ENCODE data around the gene POU5F1.
A peak's percentile ranks its signal among the peaks of the same experiment; 100 is the strongest.

Gene POU5F1

DNA sequence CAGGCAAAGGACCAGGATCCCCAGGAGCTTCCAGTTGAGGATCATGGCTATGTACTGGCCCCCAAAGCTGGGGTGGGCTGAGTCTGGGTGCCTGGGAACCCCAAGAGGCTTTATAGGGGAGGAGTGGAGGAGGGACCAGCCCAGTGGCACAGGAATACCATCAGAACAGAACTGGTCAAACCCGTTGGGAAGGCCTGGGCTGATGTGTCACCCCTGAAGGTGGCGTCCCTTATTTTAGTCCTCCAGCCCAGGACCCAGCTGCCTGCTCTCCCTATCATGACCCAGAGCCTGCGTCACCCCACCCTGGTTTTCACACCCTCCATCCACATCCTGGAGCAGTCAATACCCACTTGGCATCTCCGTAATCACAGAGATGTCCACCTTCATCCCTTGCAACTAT is 31.5 kb downstream of the POU5F1 start, which contains the start of gene PSORS1C2:
Gene PSORS1C2, minus strand, starts transcription at position 85 of the 400 bp plus-strand sequence. Its CDS starts 40 bp downstream, at position 45.
- DNase-seq, result no peak

DNA sequence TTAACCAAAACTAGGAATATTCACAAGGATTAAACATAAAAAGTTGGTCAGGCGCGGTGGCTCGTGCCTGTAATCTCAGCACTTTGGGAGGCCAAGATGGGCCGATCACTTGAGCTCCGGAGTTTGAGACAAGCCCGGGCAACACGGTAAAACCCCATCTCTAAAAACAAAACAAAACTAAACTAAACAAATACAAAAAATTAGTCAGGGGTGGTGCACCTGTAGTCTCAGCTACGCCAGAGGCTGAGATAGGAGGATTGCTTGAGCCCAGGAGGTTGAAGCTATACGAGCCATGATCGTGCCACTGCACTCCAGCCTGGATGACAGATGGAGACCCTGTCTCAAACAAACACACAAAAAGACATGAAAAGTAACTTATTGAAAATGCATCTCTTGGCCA is 34.8 kb downstream of the POU5F1 start:
- DNase-seq, result no peak

DNA sequence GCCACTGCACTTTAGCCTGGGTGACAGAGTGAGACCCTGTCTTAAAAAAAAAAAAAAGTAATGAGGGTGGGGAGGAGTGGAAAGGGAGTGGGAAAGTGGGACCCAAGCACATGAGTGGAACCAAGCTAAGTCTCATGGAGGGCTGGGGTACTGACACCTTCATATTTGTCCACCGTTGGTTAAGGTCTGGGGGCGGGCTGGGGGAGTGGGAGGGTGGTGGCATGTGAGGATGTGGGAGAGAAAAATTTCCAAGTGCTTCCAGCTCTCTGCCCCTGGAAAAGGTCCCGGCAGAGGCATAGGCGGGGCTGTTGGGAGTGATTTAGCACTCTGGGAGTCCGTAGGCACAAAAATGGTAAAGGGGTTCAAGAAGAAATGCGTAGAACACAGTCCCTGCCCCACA is 37.7 kb downstream of the POU5F1 start:
- DNase-seq, result no peak

DNA sequence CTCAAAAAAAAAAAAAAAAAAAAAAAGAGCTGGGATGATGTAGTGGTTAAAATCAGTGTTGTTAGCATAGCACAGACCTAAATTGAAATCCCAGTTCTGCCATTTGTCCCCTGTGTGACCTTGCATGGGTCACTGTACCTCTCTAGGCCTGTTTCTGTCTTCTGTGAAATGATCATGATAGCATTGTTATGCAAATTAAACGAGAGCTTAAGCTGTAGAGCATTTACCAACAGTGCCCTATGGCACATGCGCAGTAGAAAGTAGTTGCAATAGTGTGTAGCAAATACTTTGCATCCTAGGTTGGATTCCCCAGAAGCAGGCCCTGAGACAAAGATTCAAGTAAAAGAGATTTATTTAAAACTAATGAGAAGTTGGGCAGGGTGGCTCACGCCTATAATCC is 38.9 kb downstream of the POU5F1 start:
- DNase-seq, result no peak

DNA sequence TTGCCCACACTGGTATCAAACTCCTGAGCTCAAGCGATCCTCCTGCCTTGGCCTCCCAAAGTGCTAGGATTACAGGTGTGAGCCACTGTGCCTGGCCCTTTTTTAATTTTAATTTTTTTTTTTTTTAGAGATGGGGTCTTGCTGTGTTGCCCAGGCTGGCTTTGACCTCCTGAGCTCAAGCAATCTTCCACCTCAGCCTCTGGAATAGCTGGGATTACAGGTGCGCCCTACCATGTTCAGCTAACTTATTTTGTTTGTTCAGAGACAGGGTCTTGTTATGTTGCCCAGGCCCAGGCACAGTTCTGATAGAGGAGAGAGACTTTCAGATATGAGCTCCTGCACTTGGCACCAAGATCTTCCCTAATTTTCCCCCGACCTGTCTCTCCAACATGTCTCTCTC is 39.7 kb downstream of the POU5F1 start:
- no peak for DNase-seq

DNA sequence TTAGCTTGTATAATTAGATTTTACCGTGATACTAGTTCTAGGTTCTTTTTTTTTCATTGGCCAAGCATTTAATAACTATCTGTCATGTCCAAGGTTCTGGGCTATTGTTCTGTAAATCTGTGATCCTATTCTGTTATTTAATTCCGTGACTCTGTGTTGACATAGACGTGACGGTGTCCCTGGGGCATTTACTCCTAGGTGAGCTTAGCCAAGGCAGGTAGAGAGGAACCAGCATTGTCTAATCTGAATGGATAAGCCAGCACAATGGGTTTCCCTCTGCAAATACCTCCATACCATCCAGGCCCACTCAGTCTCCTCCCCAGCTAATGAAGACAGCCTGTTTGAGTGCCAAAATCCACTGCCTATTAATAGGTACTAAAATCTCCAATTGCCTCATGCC is 41.4 kb downstream of the POU5F1 start:
- no peak for DNase-seq

DNA sequence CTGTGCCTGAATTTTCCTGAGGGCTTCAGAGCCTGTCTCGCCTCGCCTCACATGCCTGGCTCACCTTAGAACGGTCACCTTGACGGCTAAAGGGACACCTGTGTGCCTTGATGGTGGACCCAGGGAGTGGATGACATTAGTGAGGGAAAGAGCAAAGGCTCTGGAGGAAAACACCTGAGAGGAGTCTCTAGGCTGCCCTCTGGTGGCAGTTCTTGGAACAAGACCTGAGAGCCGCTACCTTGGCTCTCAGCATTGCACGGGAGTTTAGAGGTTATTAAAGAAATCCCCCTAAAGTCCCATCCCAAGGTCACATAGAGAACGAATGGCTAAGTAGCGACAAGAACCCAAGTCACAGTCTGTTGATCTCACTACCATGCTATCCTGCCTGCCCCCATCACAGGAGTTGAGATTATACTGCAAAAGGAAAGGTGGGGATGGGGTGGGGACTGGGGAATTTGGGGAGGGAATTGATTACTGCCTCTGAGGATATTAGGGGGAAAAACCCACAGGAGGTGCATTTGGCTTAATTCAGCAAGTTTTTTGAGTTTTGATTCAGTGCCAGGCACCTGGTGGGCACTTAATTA is 42.3 kb downstream of the POU5F1 start:
- peak; percentile 81 for DNase-seq

DNA sequence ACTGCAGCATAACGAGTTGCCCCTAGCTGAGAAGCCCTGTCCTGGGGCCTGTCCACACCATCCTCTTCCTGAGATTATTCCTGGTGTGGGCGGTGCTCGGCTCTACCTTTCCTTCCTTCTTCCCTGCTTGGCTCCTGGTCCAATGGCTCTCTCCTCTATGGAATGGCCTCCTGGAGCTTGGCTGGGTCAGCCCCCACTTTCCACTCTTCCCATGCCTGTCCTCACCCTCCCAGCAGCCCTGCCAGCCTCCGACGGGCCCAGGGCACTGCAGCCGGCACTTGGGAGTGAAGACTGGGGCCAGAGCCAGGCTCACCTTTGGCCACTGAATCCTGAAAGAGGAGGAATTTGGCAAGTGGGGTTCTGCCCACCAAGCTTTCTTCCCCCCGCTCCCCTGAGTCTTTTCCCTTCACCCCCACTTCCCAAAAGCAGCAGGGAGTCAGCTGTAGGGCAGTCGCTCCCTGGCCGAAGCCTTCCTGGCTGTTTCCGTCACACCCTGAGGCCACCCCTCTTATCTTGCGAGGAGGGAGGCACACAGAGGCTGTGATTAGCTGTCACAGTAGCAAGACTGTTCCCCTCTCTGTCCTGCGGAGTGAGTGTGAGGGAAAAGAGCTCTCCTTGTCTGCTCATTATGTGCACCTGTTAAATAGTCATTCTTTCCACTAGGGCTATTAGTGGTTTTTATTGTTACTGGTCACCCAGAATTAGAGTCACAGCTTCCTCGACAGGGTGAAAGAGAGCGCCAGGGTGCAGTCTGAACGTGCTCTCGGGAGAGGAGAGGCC is 43.9 kb downstream of the POU5F1 start:
- no peak for DNase-seq

DNA sequence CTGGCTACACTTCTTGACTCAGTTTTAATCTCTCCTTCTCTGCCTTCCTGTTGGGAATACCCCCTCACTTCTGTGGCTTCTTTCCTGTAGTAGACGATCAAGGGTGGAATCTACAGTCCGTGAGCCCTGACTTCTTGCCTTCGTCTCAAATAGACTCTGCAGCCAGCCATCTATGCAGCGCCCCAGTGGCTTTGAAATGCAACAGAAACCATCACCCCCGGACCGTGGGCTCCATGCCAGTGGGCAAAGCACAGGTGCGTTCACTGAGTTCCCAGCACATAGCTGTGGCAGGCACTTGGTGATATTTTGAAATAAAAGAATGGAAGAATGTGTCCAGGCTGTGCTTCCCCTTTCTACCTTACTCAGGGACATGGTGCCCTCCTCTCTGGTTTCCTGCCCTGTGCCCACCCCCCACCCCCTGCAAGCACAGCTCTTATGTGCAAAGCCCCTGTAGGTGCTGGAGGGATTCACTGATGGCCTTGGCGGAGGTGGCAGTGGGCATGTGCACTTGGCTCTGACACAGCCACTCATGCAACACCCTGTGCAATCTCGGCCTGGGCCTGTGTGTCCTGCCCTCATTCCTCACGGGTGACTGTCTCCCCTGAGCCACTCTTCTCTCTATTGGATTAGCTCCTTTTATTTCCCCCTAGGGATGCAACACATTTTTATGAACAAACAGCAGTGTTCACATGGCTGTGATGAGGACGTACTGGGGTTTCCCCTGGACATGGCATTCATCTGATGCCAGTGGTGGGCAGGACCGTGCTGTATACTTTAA is 44.7 kb downstream of the POU5F1 start:
- no peak for DNase-seq

DNA sequence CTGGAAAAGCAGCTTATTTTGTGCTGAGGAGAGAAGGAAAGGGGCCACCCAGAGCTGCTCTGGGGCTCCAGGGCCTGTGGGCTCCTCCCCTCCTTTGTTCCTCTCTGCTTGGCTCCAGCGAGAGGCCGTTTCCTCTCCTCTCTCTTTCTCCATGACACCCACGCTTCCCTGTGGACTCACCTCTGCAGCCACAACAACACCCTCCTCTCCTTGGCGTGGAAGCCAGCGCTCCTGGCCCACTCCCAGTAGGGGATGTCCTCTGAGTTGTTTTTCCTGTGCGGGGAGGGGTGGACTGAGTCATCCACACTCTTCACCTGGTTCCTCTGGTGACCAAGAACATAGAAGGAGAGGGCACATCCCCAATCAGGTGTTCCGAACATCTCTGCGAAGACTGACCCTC is 45.3 kb downstream of the POU5F1 start:
- DNase-seq, result no peak

DNA sequence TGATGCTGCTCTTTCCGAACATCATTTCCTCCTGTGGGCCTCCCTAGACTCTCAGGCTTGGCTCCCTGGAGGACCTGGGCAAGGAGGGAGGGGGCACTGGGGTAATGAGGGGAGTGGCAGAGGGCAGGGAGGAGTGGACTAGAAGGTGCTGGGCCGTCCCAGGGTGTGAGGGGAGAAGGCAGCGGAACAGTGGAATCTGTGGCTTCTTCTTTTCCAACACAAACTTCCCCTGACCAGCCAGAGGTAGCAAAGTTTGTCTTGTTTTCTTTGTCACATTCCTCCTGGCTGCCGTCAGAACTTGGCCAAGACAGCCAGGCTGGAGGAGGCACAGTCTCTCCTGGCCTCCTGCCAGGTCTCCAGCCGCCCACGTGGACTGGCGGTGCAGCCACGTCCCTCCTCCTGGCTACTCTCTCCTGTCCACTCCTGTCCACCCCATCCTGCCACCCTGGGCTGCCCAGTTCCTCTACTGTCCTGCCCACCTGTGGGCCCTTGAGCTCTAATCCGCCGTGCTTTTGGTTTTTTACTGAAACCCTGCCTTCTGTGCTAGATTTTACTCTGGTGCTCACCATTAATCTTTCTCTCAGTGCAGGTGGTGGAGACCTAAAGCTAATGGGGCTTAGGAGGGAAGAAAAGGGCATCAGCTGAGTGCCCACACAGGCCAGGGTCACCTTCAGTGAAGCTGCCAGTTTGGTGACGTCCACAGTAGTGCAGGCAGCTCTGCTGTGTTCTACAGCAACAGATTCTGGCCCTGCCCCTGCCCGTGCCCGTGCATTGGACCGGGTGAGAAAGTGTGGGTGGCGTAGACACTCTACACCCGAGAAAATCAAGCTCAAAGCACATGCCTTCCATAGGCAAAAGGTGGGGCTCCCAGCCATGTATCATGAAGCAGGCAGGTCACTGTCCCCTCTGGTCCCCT is 47.4 kb downstream of the POU5F1 start:
- DNase-seq, result no peak

DNA sequence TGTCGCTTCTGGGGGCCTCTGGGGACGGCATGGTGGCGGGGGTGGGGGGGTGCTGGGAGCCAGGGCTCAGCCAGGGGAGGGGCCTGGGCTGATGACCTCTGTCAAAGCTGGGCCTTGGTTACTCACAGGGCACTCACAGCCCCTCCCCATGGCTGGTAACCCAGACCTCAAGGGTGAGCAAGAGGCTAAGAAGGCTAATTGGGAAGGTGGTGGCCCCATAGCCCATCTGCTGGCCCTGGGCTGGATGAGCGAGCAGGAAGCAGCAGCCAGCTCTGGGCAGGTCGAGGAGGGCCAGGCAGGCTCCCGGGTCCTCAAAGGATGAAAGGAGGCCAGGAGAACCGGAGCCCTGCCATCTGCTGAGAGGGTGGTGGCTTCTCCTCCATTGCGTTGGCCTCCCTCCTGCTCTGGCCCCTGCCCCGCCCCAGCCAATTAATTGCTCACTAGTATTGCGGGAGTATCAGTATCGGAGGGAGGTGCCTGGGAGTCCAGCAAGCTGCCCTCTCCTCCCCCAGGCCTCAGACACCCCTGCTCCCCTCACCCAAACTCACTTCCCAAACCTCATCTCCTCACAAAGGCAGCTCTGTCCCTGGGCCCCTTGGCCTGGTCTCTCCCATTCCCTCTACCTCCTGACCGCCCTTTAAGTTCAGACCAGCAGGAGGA is 49.2 kb downstream of the POU5F1 start:
- no peak for DNase-seq

DNA sequence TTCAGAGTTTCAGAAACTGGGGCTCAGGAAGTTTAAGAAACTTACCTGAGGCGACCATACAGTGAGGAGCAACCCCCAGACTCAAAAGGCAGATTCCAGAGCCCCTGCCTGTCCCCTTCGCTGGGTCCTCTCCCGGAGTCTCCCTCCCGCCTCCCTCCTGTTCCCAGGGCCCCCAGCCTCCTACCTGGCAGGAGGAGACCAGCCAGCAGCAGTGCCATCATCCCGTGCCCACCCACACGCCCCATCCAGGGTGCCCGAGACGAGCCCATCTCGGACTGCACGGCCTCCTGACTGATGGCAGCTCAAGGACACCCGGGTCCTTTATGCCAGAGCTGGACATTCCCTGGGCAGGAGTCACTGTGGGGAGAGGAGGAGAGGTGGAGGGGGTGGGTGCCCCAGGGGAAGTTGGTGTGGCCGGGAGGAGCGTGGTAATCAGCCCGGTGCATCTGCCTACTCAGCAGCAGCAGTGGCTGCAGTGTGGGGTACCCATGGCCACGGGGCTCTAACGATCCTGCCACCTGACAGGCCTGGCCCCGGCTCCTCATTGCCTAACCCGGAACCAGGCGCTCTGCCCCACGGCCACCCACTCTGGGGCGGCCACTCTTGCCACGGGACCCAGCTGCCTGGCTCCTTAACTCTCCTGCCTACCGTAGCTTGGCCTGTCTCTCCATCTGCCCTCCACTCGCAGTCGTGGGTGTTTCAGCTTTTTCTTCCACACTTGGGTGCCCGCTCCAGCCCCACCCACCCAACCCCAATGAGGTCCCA is 50.1 kb downstream of the POU5F1 start, which contains the start of gene CDSN:
Gene CDSN, minus strand, starts transcription at position 296 of the 765 bp plus-strand sequence. Its CDS starts 27 bp downstream, at position 269.
- DNase-seq, result no peak

DNA sequence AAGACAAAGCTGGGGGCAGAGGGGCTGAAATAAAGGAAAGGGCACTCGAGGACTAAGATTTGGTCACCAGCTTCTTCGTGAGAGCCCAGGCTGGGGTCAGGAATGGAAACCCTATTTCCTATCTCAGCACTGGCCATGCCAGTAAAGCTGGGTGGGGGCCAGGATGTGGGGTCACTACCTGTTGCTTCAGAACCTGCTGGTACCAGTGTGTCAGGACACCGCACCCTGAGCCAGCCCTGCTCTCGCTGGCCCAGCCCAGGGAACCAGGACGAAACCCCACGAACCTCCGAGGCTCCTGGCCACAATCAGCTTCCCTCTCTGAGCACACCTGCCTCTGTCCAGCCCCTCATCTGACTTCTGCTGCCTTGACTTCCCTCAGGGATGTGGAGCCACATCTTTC is 52.3 kb downstream of the POU5F1 start:
- no peak for DNase-seq

DNA sequence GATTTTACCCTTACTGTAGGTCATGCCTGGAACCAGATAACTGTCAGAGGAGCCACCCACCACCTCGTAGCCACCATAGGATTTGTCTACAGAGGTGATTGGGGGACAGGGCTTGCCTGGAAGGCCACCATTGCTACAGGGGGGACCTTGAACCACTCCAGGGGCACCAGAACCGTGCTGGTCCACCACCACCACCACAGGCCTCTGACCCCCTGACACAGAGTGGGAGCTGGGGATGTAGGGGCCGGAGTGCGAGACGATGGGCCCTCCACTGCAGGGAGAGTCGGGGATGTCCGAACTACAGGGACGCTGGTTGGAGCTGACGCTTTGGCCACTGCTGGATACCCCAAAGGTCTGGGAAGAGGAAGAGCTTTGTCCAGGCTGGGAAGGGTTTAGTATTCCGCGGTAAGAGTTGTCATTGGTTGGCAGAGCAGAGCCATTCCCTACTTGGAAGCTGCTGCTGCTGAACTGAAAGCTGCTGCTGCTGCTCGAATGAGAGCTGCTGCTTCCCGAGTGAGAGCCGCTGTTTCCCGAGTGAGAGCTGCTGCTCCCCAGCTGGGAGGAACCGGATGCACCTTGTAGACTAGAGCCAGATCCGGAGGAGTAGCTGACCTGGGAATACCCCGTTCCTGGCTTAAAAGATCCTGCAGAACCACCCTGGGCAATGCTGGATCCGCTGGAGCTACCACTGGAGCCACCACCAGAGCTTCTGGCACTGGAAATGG is 53.7 kb downstream of the POU5F1 start:
- DNase-seq, result no peak

DNA sequence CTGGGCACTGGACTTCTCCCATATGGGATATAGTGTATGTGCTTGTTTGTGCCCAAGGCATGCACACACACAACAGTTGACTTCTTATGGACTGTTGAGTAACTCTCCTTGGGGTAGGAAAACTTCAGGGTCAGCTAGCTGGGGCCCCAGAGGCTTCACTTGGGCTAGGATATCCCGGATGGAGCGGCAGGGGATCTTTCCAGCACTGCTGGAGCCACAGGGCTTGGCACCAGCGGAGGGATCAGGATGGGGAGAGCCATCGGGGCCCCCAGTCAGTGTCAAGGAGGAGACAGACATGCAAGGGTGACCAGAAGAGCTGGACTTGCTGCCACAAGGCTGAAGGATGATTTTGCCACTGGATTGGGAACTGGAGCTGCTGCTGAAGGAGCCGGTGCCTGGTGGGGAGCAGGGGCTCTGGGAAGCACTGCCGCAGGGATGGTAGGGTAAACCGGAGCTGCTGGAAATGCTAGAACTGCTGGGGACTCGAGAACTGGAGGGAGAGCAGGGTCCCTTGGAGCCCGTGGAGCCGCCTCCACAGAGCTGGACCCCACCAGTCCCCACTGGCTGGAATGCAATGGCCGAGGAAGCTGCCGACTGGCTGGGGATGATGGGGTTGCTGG is 54.4 kb downstream of the POU5F1 start:
- DNase-seq, result no peak

DNA sequence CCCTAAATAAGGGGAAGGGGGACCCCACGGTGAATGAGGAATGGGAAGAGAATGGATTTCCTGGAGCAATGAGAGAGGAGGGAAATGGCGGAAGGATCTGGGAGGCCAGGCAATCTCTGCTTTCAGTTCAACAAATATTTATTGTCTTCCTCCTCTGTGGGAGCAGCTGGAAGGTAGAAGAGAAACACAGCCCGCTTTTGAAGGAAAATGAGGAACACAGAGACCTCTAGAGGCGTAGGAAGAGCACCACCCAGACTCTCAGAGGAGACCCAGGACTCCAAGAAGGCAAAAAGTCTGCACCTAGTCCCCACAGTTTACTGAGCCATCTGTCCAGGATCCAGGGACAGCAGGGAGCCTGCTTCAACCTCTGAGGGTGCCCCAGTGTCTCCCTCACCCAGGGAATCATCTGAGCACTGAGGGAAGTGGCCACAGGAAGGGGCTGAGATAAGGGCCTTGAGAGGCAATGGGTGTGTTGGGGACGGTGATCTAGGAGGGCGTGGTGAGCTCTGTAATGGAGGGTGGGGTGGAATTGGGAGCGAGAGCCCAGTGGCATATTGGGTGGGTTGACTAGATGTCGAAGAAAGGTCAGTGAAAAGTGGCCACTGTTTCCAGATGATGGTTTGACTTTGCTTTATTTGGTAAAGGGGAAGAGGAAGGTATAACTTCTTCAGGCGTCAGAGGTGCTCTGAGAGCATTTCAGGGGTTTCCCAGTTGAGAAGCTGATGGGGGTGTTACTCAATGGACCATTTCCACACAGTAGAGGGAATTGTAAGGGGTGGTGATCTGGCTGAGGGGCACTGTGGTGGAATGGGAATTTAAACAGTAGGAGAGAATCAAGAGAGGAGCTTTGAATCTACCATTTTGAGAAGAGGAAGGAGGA is 55.3 kb downstream of the POU5F1 start:
- no peak for DNase-seq

DNA sequence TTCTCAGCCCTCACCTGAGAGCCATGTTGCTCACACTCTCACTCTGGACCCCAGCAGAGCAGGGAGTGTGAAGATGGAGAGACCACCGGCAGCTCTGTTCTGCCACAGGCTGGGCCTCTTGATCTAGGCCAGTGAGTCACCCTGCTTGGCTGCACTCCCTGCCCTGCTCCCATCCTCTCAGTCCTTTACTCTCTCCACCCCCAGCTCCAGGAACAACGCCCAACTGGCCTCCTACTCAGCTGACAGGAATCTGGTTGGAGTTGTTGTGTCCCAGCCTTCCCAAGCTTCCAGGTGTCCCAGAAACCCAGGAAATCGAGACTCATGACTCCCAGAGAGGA is 56.0 kb downstream of the POU5F1 start, which contains the start of gene PSORS1C1:
Gene PSORS1C1, plus strand, starts transcription at position 260 of the 338 bp plus-strand sequence. CDS start 14,833 bp downstream, outside the sequence.
- no peak for DNase-seq

All from activated CD8-positive, alpha-beta memory T cell treated with anti-CD3 and anti-CD28 coated beads, Interleukin-2, amount 50 U/mL, for 4 hours (primary cell).